PC-3 (cell line): ENCODE results near the gene AXIN2.

Source experiments
- EZH2 ChIP-seq: fragments of 300-600 bp; sonication (generic); IDR thresholded peaks from one replicate; pipeline ENCODE4 v1.6.1; 2017; ENCODE audit warnings: antibody characterized with exemption, mild to moderate bottlenecking, low read length; ENCODE audit not compliant: unreplicated experiment
- TF ChIP-seq, protein P1 (sequence below): fragments of 300-600 bp; sonication (generic); conservative IDR thresholded peaks from 2 replicates; pipeline ENCODE4 v1.5.1; 2017; ENCODE audit warnings: antibody characterized with exemption, low read depth, mild to moderate bottlenecking, low read length

GRCh38 chr17:65509032-65509431, 52.4 kb downstream of the AXIN2 start:
- TF ChIP-seq, protein P1, sequence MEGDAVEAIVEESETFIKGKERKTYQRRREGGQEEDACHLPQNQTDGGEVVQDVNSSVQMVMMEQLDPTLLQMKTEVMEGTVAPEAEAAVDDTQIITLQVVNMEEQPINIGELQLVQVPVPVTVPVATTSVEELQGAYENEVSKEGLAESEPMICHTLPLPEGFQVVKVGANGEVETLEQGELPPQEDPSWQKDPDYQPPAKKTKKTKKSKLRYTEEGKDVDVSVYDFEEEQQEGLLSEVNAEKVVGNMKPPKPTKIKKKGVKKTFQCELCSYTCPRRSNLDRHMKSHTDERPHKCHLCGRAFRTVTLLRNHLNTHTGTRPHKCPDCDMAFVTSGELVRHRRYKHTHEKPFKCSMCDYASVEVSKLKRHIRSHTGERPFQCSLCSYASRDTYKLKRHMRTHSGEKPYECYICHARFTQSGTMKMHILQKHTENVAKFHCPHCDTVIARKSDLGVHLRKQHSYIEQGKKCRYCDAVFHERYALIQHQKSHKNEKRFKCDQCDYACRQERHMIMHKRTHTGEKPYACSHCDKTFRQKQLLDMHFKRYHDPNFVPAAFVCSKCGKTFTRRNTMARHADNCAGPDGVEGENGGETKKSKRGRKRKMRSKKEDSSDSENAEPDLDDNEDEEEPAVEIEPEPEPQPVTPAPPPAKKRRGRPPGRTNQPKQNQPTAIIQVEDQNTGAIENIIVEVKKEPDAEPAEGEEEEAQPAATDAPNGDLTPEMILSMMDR = no peak
- no peak for TF ChIP-seq EZH2
